Fibroblast of lung (primary cell): ENCODE measurements around the gene PAPLN.

Experiments used
- CTCF ChIP-seq, 2 donors: IDR thresholded peaks in 1 of 2; conservative IDR thresholded peaks in 1 of 2; 1 replicate in 1 of 2; 2 replicates in 1 of 2; pipeline ENCODE4 v1.5.1; 2011 to 2012; ENCODE audit warnings: low read length in 2 of 2, control low read depth in 1 of 2, inconsistent platforms in 1 of 2, low read depth in 1 of 2, mild to moderate bottlenecking in 1 of 2
- EZH2 ChIP-seq: IDR thresholded peaks from 2 replicates; pipeline ENCODE4 v1.5.1; 2012; ENCODE audit warnings: low read length, control low read depth, mild to moderate bottlenecking; ENCODE audit errors: missing control alignments

GRCh38 chr14:73253721-73254120 is 16.4 kb downstream of the PAPLN start:
- no peak for TF ChIP-seq CTCF (conservative IDR thresholded peaks at IDR 0.05 in 1 of 2, IDR thresholded peaks at IDR 0.05 in 1 of 2; ENCODE audit: low read depth in 1 of 2, low read length in 2 of 2)
- TF ChIP-seq EZH2: no peak
